Subcutaneous adipose tissue (tissue), 4 donors: ENCODE measurements around the gene TTC6. TPM values are rescaled to one million over a fixed set of nuclear protein-coding genes. Genes with fewer than 3 reads are reported as not detected.

Experiments
- CTCF ChIP-seq: fragments of 450-650 bp; IDR thresholded peaks from one replicate; pipeline ENCODE4 v1.5.1; 2016; ENCODE audit warnings: low read depth, mild to moderate bottlenecking, control low read depth, antibody characterized with exemption, moderate library complexity
- total RNA-seq, 4 donors: library from RNA; depleted of rRNA; stranded (reverse); fragments of >200 nt; gene quantifications; one replicate each; pipeline ENCODE4 v1.1.0, GENCODE V29; 2016

TTC6 gene
- total RNA-seq, 4 donors from 2014 or later = not detected

GRCh38 chr14:37589715-37590427 is 5.6 kb upstream of the TTC6 start:
- no peak for TF ChIP-seq CTCF

- TF ChIP-seq CTCF = no peak
These were observed 4.8 kb upstream of the TTC6 start for GRCh38 chr14:37590428-37591139.

GRCh38 chr14:37591311-37591940 is 4.0 kb upstream of the TTC6 start:
- no peak for TF ChIP-seq CTCF

- TF ChIP-seq CTCF = no peak
These were observed 3.4 kb upstream of the TTC6 start for GRCh38 chr14:37591941-37592481.

GRCh38 chr14:37592482-37593408 is 2.7 kb upstream of the TTC6 start:
- no peak for TF ChIP-seq CTCF

GRCh38 chr14:37593511-37594237 is 1.8 kb upstream of the TTC6 start:
- TF ChIP-seq CTCF = no peak
